MCF 10A (cell line): ENCODE data around the gene PYGL. TPM values are rescaled to one million over a fixed set of nuclear protein-coding genes. Genes with fewer than 3 reads are reported as not detected.

Source experiments
- BruUV-seq: library from RNA; stranded (reverse); fragments of 400-500 nt; replicated peaks from 2 replicates; lab custom pipeline; 2021; lab: Mats Ljungman, UMichigan
- CTCF ChIA-PET: fragments of 300-600 bp; sonication (Branson Sonifier 250); formaldehyde crosslinking; extraction: SDS; loops from one replicate; lab custom pipeline; 2021; ENCODE audit warnings: antibody characterized with exemption, inconsistent platforms; lab: Yijun Ruan, JAX
- POLR2A ChIA-PET: fragments of 300-600, 350-650 bp; sonication (Branson Sonifier 250); formaldehyde crosslinking; extraction: SDS; loops from one replicate; lab custom pipeline; 2020; ENCODE audit warnings: antibody characterized with exemption, inconsistent platforms; lab: Yijun Ruan, JAX
- DNase-seq: peaks from one replicate; pipeline ENCODE4 v3.0.0-alpha.2; 2018; ENCODE audit not compliant: unreplicated experiment
- H3K27ac Mint-ChIP-seq: one replicate; pipeline ENCODE4 v1.8.0; 2022; ENCODE audit warnings: mild to moderate bottlenecking, low read depth, mixed read lengths; ENCODE audit not compliant: unreplicated experiment
- H3K27me3 Mint-ChIP-seq: one replicate; pipeline ENCODE4 v1.8.0; 2022; ENCODE audit warnings: mixed read lengths; ENCODE audit not compliant: insufficient read depth, unreplicated experiment
- H3K36me3 Mint-ChIP-seq: one replicate; pipeline ENCODE4 v1.8.0; 2022; ENCODE audit warnings: mild to moderate bottlenecking, moderate library complexity, mixed read lengths; ENCODE audit not compliant: insufficient read depth, unreplicated experiment
- H3K4me1 Mint-ChIP-seq: one replicate; pipeline ENCODE4 v1.8.0; 2022; ENCODE audit warnings: mixed read lengths; ENCODE audit not compliant: insufficient read depth, unreplicated experiment
- H3K4me3 Mint-ChIP-seq: one replicate; pipeline ENCODE4 v1.8.0; 2022; ENCODE audit warnings: mild to moderate bottlenecking, moderate library complexity, mixed read lengths; ENCODE audit not compliant: unreplicated experiment
- H3K9me3 Mint-ChIP-seq: one replicate; pipeline ENCODE4 v1.8.0; 2022; ENCODE audit warnings: mixed read lengths; ENCODE audit not compliant: unreplicated experiment
- CTCF ChIP-seq: fragments of 200-600 bp; IDR thresholded peaks from one replicate; pipeline ENCODE4 v1.8.0; 2022; ENCODE audit warnings: antibody characterized with exemption, mild to moderate bottlenecking; ENCODE audit not compliant: unreplicated experiment
- intact Hi-C: fragments of 100-400 bp; cut with micrococcal nuclease; formaldehyde crosslinking; loops from 2 replicates; pipeline ENCODE4 v1.14.1; 2022
- total RNA-seq: library from RNA; stranded (reverse); gene quantifications from 2 replicates; pipeline ENCODE4 v1.2.3, GENCODE V29; 2022

Gene PYGL
- total RNA-seq, 1 experiment from 2014 or later = 87.3 TPM

GRCh38 chr14:50917449-50917848, 26.8 kb downstream of the PYGL start:
- no peak for DNase-seq
- Mint-ChIP-seq H3K4me1 (peaks cover 8% of the 10 kb centered on the region), H3K36me3 (peaks cover 68% of the 10 kb centered on the region), H3K27me3 (no peaks in the 10 kb centered on the region), H3K9me3 (no peaks in the 10 kb centered on the region), H3K27ac (no peak overlapping the region), H3K4me3 (no peak overlapping the region)
- intact Hi-C loops = no loop called here
- no TSS peak for BruUV-seq
- no peak for TF ChIP-seq CTCF
- POLR2A ChIA-PET = interaction anchor here (0.6 kb wide), 1 partner anchor 21 kb away, joined by 3 read pairs; no protein-coding TSS in a partner anchor
- CTCF ChIA-PET = interaction anchor here (0.6 to 1.4 kb wide), 5 partner anchors 10 to 99 kb away, joined by 3 to 4 read pairs (median 3); no protein-coding TSS in a partner anchor

- Mint-ChIP-seq H3K27me3 (no peaks in the 10 kb centered on the region), H3K36me3 (peaks cover 88% of the 10 kb centered on the region), H3K27ac (no peak overlapping the region), H3K4me3 (no peak overlapping the region), H3K4me1 (no peaks in the 10 kb centered on the region), H3K9me3 (no peaks in the 10 kb centered on the region)
- CTCF ChIA-PET = no interaction called here
- BruUV-seq = no TSS peak
- no peak for TF ChIP-seq CTCF
- POLR2A ChIA-PET = interaction anchor here (0.7 kb wide), 1 partner anchor 65 kb away, joined by 3 read pairs; no protein-coding TSS in a partner anchor
- DNase-seq = no peak
- intact Hi-C loops = no loop called here
These were observed 33.5 kb downstream of the PYGL start for GRCh38 chr14:50910495-50911420.

- TF ChIP-seq CTCF = no peak
- Mint-ChIP-seq H3K36me3 (peaks cover 78% of the 10 kb centered on the region), H3K27ac (no peak overlapping the region), H3K9me3 (no peaks in the 10 kb centered on the region), H3K4me1 (no peaks in the 10 kb centered on the region), H3K4me3 (no peak overlapping the region), H3K27me3 (no peaks in the 10 kb centered on the region)
- ChIA-PET POLR2A (interaction anchor here (1.1 kb wide), 1 partner anchor 9 kb away, joined by 3 read pairs; no protein-coding TSS in a partner anchor), CTCF (interaction anchor here (0.8 to 1.7 kb wide), 3 partner anchors 10 to 129 kb away, joined by 3 to 4 read pairs (median 4); no protein-coding TSS in a partner anchor)
- no peak for DNase-seq
- no TSS peak for BruUV-seq
- intact Hi-C loops = no loop called here
These were observed 37.8 kb downstream of the PYGL start for GRCh38 chr14:50906326-50907065.

GRCh38 chr14:50904719-50905118, 39.6 kb downstream of the PYGL start:
- no TSS peak for BruUV-seq
- H3K27me3 Mint-ChIP-seq = no peaks in the 10 kb centered on the region
- intact Hi-C loops = no loop called here
- TF ChIP-seq CTCF = no peak
- no peak overlapping the region for H3K27ac Mint-ChIP-seq
- H3K9me3 Mint-ChIP-seq = no peaks in the 10 kb centered on the region
- no peak for DNase-seq
- POLR2A ChIA-PET = interaction anchor here (1.0 to 1.3 kb wide), 2 partner anchors 21 to 55 kb away, joined by 3 to 4 read pairs; no protein-coding TSS in a partner anchor
- no peaks in the 10 kb centered on the region for H3K4me1 Mint-ChIP-seq
- peaks cover 63% of the 10 kb centered on the region for H3K36me3 Mint-ChIP-seq
- H3K4me3 Mint-ChIP-seq = no peak overlapping the region
- CTCF ChIA-PET = interaction anchor here (0.6 to 1.7 kb wide), 3 partner anchors 45 to 837 kb away, joined by 3 to 4 read pairs (median 4); no protein-coding TSS in a partner anchor
